ENCODE measurements around the gene C8G.

C8G gene

GRCh38 chr9:136990242-136990911, 45.3 kb downstream of the C8G start:
- Histone ChIP-seq H3K9ac (ENCODE audit: low read length) (no peak overlapping the region), H3K27me3 (ENCODE audit: control insufficient read depth, insufficient read depth, low read length) (peaks cover 7% of the 10 kb centered on the region), H3K9me3 (ENCODE audit: control insufficient read depth, low read length) (no peaks in the 10 kb centered on the region), H3K4me1 (ENCODE audit: control insufficient read depth, insufficient read depth, low read length) (peaks cover 17% of the 10 kb centered on the region), H3K4me3 (ENCODE audit: low read length) (no peak overlapping the region), H3K36me3 (ENCODE audit: control insufficient read depth, insufficient read depth, low read length) (no peaks in the 10 kb centered on the region)

GRCh38 chr9:136991993-136992818, 47.2 kb downstream of the C8G start, which contains the start of gene PAXX:
Gene PAXX, plus strand, starts transcription at chr9:136992422. Its CDS starts 22 bp downstream, at chr9:136992444.
- H3K27me3 ChIP-seq (ENCODE audit: control insufficient read depth, insufficient read depth, low read length) = peaks cover under 1% of the 10 kb centered on the region
- peak within 1 kb of the TSS; percentile 63 for H3K4me3 ChIP-seq (ENCODE audit: low read length)
- no peaks in the 10 kb centered on the region for H3K36me3 ChIP-seq (ENCODE audit: control insufficient read depth, insufficient read depth, low read length)
- no peaks in the 10 kb centered on the region for H3K9me3 ChIP-seq (ENCODE audit: control insufficient read depth, low read length)
- H3K4me1 ChIP-seq (ENCODE audit: control insufficient read depth, insufficient read depth, low read length) = peaks cover 35% of the 10 kb centered on the region
- peak within 1 kb of the TSS; percentile 65 for H3K9ac ChIP-seq (ENCODE audit: low read length)

GRCh38 chr9:136992819-136993369, 47.9 kb downstream of the C8G start:
- peak overlapping the region; percentile 65 for H3K9ac ChIP-seq (ENCODE audit: low read length)
- H3K4me1 ChIP-seq (ENCODE audit: control insufficient read depth, insufficient read depth, low read length) = peaks cover 40% of the 10 kb centered on the region
- peak overlapping the region; percentile 63 for H3K4me3 ChIP-seq (ENCODE audit: low read length)
- H3K9me3 ChIP-seq (ENCODE audit: control insufficient read depth, low read length) = no peaks in the 10 kb centered on the region
- peaks cover 4% of the 10 kb centered on the region for H3K27me3 ChIP-seq (ENCODE audit: control insufficient read depth, insufficient read depth, low read length)
- H3K36me3 ChIP-seq (ENCODE audit: control insufficient read depth, insufficient read depth, low read length) = no peaks in the 10 kb centered on the region

- H3K9me3 ChIP-seq (ENCODE audit: control insufficient read depth, low read length) = no peaks in the 10 kb centered on the region
- no peaks in the 10 kb centered on the region for H3K36me3 ChIP-seq (ENCODE audit: control insufficient read depth, insufficient read depth, low read length)
- peaks cover 40% of the 10 kb centered on the region for H3K4me1 ChIP-seq (ENCODE audit: control insufficient read depth, insufficient read depth, low read length)
- H3K27me3 ChIP-seq (ENCODE audit: control insufficient read depth, insufficient read depth, low read length) = peaks cover 4% of the 10 kb centered on the region
- H3K4me3 ChIP-seq (ENCODE audit: low read length) = no peak overlapping the region
- no peak overlapping the region for H3K9ac ChIP-seq (ENCODE audit: low read length)
These were observed 49.3 kb downstream of the C8G start for GRCh38 chr9:136994180-136994887.

GRCh38 chr9:136994888-136995230, 49.8 kb downstream of the C8G start:
- H3K4me3 ChIP-seq (ENCODE audit: low read length) = no peak overlapping the region
- no peaks in the 10 kb centered on the region for H3K36me3 ChIP-seq (ENCODE audit: control insufficient read depth, insufficient read depth, low read length)
- peaks cover 4% of the 10 kb centered on the region for H3K27me3 ChIP-seq (ENCODE audit: control insufficient read depth, insufficient read depth, low read length)
- H3K9me3 ChIP-seq (ENCODE audit: control insufficient read depth, low read length) = no peaks in the 10 kb centered on the region
- H3K4me1 ChIP-seq (ENCODE audit: control insufficient read depth, insufficient read depth, low read length) = peaks cover 40% of the 10 kb centered on the region
- no peak overlapping the region for H3K9ac ChIP-seq (ENCODE audit: low read length)

- peaks cover 40% of the 10 kb centered on the region for H3K4me1 ChIP-seq (ENCODE audit: control insufficient read depth, insufficient read depth, low read length)
- H3K4me3 ChIP-seq (ENCODE audit: low read length) = no peak overlapping the region
- no peaks in the 10 kb centered on the region for H3K9me3 ChIP-seq (ENCODE audit: control insufficient read depth, low read length)
- H3K9ac ChIP-seq (ENCODE audit: low read length) = no peak overlapping the region
- H3K27me3 ChIP-seq (ENCODE audit: control insufficient read depth, insufficient read depth, low read length) = peaks cover 4% of the 10 kb centered on the region
- no peaks in the 10 kb centered on the region for H3K36me3 ChIP-seq (ENCODE audit: control insufficient read depth, insufficient read depth, low read length)
These were observed 50.3 kb downstream of the C8G start for GRCh38 chr9:136995362-136995761.

- Histone ChIP-seq H3K4me1 (ENCODE audit: control insufficient read depth, insufficient read depth, low read length) (peaks cover 40% of the 10 kb centered on the region), H3K9ac (ENCODE audit: low read length) (no peak overlapping the region), H3K4me3 (ENCODE audit: low read length) (peak overlapping the region; percentile 2), H3K36me3 (ENCODE audit: control insufficient read depth, insufficient read depth, low read length) (no peaks in the 10 kb centered on the region), H3K9me3 (ENCODE audit: control insufficient read depth, low read length) (no peaks in the 10 kb centered on the region), H3K27me3 (ENCODE audit: control insufficient read depth, insufficient read depth, low read length) (peaks cover 4% of the 10 kb centered on the region)
These were observed 50.8 kb downstream of the C8G start for GRCh38 chr9:136995772-136996311.
